ENCODE results near the gene CASZ1.

The CASZ1 gene

DNA sequence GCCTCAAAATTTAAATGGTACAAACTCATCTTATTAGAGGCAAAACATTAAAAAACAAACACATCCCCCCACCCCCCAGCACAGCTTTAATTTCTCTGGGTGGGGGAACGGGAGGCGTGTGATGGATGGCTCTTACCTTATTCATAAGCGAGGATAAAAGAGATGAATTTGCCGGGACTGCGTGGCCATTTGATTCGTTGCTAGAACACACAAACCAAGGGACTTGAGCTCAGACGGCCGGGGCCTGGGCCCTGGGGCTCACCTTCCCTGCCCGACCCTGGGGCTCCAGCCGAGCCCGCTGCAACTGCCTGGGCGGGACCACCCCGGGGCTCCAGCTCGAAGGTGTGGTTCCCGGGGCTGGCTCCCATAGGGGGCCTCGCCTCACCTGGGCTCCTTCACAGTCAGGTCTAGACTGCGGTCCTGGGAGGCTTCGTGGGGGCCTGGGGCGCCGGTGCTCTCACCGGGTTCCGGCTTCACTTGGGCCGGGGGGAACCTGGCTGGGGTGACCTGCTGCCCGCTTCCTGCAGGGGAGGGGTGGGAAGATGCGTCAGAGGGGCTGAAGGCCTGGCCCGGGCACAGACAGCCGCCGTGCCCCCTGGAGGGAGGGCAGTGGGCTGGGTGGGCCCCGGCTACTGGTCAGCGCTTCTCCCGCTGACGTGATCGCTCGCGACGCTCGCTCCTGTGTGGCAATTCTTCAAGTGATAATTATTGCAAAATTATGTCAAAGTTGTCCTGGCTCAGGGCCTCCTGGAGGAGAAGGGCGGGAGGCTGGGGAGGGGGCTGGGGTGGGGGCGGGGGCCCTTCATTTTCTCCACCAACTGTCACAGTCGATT, 145.7 kb downstream of the CASZ1 start:
- DNase-seq: no peak

DNA sequence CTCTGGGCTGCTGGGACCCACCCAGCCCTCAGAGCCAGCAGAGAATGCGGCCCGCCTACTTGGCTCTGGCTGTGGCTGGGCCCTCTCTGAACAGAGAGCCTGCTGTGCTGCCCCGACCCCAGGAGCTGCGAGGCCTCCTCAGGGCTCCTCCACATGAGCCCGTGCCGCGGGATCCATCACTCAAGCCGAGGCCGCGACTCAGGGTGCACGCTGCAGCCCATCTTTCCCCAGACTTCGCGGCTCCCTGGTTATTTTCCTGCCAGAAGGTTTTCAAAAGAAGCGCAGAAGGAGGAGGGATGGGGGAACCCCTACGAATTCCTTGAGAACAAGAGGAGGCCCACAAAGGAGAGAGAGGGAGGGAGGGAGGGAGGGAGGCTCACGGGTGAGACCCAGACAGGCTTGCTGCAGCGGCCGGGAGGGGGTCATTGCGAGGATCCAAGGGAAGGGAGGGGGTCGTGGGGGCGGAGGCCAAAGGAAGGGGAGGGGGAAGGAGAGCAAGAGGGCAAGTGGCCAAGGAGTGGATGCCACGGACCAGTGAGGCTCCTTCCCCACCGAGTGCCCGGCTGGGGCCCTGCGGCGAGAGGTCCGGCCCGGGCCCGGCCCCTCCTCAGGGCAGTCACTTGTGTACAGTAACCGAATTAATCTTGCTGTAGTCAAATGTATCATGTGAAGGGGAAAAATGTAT, 146.8 kb downstream of the CASZ1 start:
- no peak for DNase-seq

DNA sequence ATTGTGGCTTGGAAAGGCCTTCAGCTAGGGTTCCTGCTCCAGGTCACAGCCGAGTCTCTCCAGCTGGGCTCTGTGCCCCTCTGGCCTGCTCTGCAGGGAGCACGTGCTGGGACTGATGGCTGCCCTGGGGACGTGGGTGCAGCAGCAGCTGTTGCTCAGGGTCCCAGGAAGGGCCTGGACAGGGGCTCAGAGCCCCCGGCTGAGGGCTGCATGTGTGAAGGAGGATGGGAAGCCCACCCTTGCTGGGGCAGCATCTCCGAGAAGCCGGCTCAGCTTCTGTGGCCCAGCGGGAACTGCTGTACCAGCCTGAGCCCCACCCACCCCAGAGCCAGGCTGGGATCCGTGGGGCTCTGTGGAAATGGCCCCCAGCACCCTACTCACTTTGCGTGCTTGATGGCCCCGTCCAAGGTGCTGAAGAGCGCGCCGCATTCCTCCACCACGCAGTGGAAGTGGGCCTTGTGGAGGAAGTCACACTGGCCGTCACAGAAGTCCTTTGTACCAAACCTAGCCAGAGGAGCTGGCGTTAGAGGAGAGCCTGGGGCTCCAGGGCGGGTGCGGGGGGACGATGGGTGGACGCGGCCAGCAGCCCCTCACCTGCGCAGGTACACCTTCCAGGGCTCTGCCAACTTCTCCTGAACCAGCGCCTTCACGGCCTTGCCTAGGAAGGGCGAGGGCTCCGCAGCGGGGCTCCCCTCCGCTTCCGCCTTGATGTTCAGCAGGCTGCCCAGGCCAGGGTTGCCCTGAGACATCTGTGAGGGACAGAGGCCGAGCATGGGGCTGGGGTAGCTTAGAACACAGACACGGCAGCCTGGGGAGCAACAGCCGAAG, 147.5 kb downstream of the CASZ1 start:
- DNase-seq: no peak

DNA sequence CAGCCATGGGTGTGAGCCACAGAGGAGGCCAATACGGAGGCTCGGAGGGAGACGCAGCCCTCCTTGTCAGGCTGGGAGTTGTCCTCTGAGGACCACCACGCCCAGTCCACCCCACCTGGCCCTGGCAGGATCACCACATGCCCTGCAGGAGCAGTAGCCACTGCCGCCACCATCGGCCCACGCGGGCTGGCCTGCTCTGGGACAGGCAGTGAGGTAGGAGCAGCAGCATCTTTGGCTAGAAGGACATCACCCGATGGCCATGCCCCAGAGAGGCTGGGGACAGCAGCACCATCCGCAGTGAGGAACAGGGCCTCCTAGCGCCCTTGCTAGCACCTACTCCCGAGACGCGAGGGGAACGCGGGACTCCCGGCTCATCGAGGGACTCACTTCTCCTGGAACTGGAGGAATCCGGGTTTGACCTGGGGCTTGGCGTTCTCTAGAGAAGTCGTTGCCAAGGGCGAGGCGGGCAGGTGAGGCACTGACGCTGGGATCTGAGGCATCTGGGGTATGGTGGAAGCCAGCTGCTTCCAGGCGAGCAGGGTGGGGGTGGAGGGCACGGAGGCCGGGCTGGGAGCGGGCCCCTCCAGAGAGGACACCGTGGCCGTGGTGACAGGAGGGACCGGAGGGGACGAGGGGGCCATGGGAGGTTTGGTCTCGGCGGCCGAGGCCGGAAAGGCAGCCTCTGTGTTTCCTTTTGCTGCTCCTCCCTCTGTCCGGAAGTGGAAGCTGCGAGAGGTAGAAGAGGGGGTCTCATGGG, 148.9 kb downstream of the CASZ1 start:
- no peak for DNase-seq

DNA sequence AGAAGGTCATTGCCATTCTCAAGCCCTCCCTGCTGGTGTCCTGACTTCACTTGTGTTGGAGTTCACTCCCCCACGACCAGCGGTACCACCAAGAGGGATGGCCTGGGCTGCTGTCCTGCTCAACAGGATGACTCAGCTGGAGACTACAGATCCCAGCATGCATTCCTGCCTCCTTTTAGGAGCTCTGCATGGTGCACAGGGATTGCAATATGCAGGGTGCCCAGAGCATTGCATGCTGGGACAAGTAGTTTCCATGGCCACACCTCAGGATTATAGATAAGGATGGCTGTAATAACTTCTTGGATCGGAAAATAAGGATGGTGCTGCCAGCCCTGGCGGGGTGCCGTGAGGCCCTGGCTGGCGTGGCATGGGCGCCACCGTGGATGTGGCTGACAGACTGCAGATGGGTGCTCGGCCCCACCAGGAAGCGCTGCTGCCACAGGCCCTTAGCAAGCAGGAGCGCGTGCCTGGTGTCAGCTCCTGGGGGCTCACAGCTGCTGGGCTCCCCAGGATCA, 150.0 kb downstream of the CASZ1 start:
- no peak for DNase-seq

DNA sequence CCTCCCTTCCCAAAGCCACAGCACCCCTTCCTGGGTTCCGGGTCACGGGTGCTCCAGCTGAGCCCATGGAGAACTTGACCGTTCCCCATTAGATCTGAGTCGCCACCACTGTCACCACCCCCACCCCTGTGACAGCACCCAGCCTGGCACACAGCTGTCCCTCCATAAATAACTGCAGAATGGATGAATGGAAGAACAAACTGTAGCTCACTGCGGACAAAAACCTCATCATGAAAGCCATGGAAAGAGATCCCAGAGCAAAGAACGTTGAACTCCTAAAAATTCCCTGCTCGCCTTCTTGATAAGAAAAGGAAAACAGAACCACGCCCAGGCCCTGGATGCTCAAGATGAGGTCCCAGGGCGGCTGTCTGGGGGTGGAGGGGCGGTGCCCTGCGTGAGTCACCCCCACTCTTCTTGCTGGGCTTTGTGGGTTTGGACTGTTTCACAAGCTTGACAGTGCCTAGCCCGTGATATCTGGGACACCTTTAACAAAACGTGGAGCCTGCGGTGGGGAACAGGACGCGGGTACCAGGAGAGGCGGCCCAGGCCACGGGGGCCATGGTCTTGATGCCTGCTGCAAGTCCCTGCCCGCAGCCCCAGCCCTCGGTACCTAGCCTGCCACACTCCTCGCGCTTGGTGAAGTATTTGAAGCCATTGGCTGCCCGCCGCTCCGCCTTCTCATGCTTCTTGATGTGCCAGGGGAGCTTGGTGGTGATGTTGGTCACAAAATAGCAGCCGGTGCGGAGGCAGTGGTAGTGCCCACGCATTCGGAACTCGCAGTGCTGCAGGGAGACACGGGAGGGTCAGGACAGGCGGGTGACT, 151.9 kb downstream of the CASZ1 start:
- DNase-seq: no peak

DNA sequence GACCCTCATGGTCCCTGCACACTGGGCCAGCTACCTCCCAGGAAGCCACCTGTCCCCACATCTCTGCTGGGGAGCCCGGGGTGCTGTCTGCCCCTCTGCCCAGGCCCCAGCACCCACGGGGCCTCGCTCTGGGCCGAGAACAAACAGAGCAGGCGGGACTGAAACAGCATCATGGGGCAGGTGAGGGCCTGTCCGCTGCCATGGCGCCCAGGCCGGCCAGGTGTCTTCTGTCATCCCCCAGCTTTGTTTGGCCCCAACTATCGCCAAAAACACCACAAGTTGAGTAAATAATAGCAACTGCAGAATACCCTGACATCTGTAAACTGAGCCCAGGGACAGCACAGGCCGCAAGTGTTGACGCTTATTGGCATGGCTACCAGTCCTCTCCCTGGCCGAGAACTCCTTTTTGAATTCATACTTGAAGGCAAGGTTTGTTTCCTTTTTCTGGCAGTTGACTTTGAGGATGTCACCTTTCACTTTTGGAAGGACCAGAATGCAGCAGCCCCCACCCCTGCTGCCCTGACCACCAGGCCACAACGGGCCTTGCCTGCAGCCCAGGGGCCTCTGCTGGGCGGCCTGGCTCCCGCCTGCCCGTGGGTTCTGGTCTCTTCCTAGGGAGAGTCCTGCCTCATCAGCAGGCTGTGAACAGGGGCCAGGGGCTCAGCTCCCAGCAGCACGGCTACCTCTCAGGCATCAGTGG, 152.7 kb downstream of the CASZ1 start:
- DNase-seq: no peak

DNA sequence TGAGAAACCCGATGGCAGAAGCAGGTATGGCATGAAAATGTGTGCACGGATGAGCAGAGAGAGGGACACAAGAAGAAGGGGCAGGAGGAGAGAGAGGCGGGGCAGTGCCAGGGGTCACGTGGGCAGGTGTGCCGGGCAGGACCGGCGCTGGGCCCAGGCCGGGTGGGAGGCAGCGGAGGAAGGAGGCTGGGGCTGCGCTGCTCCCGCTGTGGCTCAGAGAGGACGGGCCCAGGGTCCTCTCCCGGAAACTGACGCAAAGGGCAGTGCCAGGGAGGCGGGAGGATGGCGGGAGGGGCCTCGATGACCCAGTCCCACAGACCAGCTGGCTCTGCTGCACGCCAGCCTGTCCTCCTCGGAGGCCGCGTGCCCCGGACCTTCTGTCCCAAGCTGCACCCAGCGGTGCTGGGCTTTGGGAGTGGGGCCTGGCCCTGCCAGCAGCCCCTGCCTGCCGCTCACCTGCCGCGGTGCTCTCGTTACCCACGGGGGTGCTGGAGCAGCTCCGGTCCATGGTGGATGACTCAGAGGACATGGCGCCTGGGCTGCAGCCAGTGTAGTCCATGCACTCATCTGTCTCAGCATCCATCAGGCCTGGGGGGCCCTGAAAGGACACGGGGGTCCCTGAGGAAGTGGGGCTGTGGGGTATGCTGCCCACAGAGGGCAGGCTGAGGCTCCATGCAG, 153.9 kb downstream of the CASZ1 start:
- DNase-seq: no peak

DNA sequence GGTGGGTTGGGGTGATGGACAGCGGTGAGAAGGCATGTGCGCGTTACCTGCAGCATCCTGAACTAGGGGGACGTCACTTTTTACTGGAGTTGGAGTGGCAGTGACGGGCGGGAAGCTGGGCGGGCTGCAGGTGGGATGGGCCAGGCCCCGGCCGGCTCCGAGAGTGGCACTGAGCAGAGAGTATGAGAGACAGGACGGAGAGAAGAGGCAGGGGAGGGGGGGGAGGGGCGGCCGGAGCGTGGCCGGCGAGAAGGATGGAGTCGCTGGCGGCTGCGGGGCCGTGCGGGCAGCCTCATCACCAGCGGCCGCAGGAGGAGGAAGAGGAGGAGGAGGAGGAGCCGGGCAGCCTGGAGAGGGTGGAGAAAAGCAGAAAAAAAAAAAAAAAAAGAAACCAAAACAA, 154.5 kb downstream of the CASZ1 start:
- no peak for DNase-seq

DNA sequence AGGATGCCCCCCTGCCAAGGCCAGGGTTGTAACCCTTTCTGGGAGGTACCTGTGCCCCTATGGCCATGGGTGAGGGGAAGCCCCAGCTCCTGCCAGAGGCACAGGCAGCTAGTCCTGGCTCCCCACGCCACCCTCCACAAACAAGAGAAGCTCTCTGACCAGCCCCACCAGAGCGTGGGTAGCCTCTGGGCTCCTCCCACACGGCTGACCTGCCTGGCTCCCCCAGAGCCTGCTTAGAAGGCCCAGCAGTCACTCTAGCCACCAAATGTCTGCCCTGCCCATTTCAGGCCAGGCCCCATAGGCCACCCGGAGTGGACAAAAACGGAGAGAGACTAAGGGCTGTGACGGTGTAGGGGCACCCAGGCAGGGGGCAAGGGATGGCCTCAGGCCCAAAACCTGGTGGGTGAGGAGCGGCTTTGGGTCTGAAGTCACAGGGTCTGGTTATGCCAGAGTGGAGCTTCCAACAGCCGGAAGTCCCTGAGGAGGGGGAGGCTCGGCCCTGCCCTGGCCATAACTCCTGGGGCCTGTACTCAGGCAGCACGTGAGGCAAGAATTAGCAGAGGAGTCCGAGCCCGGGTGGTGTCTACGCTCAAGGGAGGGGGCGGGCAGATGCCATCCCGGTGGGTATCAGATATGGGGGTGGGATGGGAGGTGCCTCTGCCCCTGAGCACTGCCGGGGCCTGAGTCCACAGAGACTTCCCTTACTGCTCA, 155.4 kb downstream of the CASZ1 start:
- DNase-seq: no peak

DNA sequence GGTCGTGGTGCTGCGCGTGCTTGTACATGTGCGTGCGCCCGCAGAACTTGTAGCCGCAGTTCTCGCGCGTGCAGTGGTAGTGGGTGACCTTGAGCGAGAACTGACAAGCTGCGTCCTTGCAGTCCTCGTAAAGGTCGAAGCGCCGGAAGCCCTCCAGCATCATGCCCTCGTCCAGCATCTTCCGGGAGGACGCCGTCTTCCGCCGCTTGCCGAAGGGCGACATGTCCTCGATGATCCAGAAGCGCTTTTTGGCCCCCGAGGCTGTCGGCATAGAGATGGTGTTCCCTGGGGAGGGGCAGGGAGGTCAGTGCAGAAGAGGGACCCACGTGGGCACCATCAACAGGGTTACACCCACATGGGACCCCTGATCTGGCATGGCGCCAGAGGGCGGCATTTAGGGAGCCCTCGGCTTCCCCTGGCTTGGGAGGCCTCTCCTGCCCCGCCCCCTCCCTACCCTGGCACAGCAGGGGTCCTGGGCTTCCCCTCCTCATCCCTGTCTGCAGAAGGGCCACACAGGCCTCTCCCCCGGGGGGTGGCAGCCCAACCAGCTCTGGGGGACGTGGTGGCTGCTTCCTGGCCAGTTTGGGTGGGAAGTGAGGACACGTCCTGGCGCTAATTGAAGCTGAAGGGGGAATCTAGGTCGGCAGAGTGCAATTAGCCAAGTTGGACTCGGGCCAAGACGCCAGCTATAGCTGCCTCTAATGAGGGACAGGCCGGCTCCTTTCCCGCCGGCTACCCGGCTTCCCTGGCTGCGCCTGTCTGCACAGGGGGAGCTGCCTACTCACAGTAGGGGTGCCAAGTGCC, 156.5 kb downstream of the CASZ1 start:
- DNase-seq: no peak

DNA sequence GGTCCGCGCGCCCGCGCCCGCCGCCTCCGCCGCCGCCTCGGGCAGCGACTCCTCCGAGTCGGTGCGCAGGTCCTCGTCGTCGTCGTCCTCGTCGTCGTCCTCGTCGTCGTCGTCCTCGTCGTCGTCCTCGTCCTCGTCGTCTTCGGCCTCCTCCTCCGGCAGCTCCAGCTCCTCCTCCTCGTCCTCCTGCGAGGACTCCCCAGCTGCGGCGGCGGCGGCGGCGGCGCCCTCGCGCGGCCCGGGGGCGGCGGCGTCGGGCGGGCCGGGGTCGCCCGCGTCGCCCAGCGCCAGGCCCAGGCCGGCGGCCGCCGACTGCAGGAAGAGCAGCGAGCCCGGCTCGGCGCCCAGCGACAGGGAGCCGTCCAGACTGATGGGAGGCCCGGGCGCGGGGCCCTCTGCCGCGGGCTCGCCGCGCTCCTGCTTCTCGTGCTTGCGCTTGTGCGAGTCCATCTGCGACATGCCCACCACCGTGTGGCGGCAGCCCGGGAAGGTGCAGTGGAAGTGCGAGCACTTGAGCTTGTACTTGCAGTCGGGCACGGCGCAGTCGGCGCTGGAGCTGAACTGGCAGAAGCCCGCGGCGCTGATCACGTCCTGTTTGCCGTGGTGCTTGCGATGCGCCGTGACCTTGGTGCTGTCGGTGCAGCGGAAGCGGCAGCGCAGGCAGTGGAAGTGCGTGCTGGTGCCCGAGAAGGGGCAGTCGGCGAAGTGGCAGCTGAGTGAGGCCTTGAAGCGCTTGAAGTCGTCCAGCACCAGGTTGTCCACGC, 157.3 kb downstream of the CASZ1 start:
- DNase-seq: no peak

DNA sequence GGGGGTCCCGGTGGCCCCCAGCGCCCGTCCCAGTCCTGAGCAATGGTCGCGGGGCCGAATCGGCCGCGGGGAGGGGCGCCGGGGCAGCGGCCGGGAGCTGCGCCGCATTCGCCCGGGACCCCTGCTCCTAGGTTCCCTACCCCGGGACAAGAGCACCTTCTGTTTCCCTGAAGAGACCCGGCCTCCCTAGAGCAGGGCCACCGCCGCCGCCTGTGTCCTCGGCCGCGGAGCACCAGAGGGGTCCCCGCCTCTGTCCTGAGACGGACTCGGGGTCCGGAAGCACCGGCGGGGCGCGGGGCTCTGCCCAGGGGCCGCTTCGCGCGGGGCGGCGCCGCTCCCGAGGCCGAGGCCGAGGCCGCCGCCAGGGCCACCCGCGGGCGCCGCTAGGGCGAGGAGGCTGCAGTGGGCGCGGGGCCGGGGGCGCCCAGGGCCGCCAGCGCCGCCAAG, 157.9 kb downstream of the CASZ1 start:
- DNase-seq: no peak

DNA sequence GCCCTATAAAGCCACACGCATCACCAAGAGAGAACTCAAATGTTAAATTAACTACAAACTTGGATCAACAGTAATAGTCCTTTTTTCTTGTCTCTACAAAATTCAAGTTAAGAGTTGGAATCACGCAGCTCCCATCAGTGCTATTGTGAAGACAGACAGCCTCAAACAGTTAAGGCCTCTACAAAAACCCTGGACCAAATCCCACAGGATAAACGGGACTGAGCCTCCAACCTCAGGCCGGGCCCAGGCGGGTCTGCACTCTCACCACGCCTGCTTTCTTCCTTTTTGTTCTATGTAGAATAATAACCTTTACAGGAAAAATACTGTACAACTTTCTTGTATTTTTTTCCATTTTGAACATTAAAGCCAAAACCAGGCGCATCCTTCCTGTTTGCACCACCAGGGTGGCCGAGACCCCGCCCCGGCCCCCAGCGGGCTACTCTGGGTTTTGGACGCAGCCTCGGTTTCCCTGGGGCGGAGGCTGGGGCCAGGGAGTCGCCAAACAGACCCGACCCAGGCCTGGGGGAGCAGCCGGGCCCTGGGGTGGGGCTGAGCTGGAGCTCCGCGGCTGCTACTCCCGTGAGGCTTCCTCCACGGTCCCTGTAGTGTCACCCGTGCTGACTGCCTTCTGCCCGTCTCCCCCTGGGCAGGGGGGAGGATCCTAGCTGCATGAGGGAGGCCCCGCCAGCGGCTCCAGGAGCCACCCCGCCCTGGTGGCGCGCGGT, 158.4 kb downstream of the CASZ1 start:
- no peak for DNase-seq

DNA sequence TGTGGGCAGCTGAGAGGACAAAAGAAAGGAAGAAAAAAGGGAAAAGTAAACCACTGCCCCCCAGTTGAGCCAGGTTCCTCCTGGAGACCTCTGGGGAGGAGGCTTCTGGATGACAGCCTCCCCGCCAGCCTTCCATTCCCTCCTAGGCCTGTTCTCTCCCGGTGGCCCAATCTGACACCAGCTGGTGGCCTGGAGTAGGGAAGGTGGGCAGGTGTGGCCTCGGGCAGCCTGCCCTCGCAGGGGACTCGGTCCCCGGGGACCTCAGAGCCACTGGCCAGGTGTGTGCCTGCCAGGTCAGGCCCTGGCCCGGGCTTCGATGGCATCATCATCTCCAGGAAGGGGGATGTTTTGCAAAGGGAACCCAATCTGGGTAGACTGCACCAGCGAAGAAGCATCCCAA, 159.0 kb downstream of the CASZ1 start:
- no peak for DNase-seq

DNA sequence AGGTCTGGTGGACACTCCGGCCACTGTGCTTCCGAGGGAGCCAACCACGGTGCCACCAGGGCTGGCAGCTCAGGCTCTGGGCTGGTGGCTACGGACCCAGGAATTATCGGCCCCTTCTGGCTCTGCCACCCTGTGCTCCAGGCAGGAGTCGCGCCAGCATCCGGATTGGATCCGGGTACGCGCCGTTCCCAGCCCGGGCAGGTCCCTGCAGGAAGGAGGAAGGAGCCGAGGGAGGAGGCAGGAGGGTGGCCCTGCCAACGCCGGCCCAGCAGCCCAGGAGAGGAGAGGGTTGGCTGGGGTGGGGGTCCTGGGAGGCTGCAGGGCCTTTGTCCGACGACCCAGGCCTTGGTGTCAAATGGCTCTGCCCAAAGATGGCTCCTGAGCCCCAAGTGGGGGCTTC, 160.5 kb downstream of the CASZ1 start:
- DNase-seq: no peak

All from CD4-positive, alpha-beta T cell treated with Interleukin-15 for 1 hour (primary cell).